AG09309 (cell line): Measurements from ENCODE around the gene KCNB1.
"Not testable (repeated sequence)": the region's sequence is repeated elsewhere in the genome, so short reads cannot be mapped to it uniquely, and the experiment has no call there.

ENCODE experiments used
- DNase-seq: peaks from one replicate; pipeline ENCODE4 v3.0.0-alpha.2; 2010; ENCODE audit warnings: low read depth
- H3K4me3 ChIP-seq: 2 replicates; pipeline ENCODE4 v1.5.1; 2011; ENCODE audit warnings: mild to moderate bottlenecking, low read depth, low read length, moderate library complexity; ENCODE audit not compliant: control insufficient read depth
- CTCF ChIP-seq: IDR thresholded peaks from 2 replicates; pipeline ENCODE4 v1.5.1; 2011; ENCODE audit warnings: mild to moderate bottlenecking, low read depth, low read length, inconsistent platforms; ENCODE audit not compliant: insufficient read depth, control insufficient read depth; ENCODE audit errors: missing control alignments

The KCNB1 gene

GRCh38 chr20:49316704-49317103 lies 165.8 kb downstream of the KCNB1 start:
- DNase-seq, result no peak
- TF ChIP-seq CTCF, result no peak
- H3K4me3 ChIP-seq, result no peak overlapping the region

- no peak for DNase-seq
- H3K4me3 ChIP-seq, result no peak overlapping the region
- TF ChIP-seq CTCF, result no peak
These were observed 166.9 kb downstream of the KCNB1 start for GRCh38 chr20:49315580-49315979.

- H3K4me3 ChIP-seq, DNase-seq: not testable (repeated sequence)
These were observed 168.4 kb downstream of the KCNB1 start for GRCh38 chr20:49314052-49314451.
